Upper lobe of left lung (tissue), 4 donors: ENCODE data around the gene ASIC1.

Source experiments
- CTCF ChIP-seq, 6 experiments: fragments of 450-650 bp in 4 of 6; fragments of 200-600 bp in 2 of 6; sonication (generic) in 2 of 6; IDR thresholded peaks; one replicate each; pipeline ENCODE4 v1.5.1; 2016 to 2019; ENCODE audit warnings: antibody characterized with exemption in 6 of 6
- POLR2A ChIP-seq, 4 donors: fragments of 450-650 bp; IDR thresholded peaks; one replicate each; pipeline ENCODE4 v1.5.1; 2016 to 2017; ENCODE audit warnings: antibody characterized with exemption in 4 of 4, mild to moderate bottlenecking in 2 of 4
- POLR2AphosphoS5 ChIP-seq, 2 donors: sonication (generic); formaldehyde crosslinking; IDR thresholded peaks; one replicate each; pipeline ENCODE4 v1.5.1; 2017; ENCODE audit warnings: antibody characterized with exemption in 2 of 2

- TF ChIP-seq POLR2AphosphoS5 (IDR thresholded peaks at IDR 0.05) = no peak
- no peak for TF ChIP-seq POLR2A (IDR thresholded peaks at IDR 0.05)
- no peak for TF ChIP-seq CTCF (IDR thresholded peaks at IDR 0.05)
Measured at GRCh38 chr12:50024805-50025186, 32.6 kb upstream of the ASIC1 start.
